ENCODE data around the gene BMERB1.

GRCh38 chr16:15532825-15533224 is 98.4 kb downstream of the BMERB1 start:
- TF ChIP-seq POLR2A (IDR thresholded peaks at IDR 0.05; ENCODE audit: low read depth, low read length): no peak
- no peak for TF ChIP-seq POLR2AphosphoS5 (IDR thresholded peaks at IDR 0.05; ENCODE audit: low read depth, low read length)
- TF ChIP-seq TAF1 (IDR thresholded peaks at IDR 0.05; ENCODE audit: low read depth, low read length): no peak
- no peak for TF ChIP-seq PAX5 (IDR thresholded peaks at IDR 0.05; ENCODE audit: insufficient read depth, low read length, severe bottlenecking)
- TF ChIP-seq POU2F2 (IDR thresholded peaks at IDR 0.05; ENCODE audit: low read depth, low read length): no peak

Data from GM12891 (cell line).